HepG2 (cell line): ENCODE data around the gene PHF13. TPM values are rescaled to one million over a fixed set of nuclear protein-coding genes. Genes with fewer than 3 reads are reported as not detected.

Experiments used
- ATAC-seq: fragments of 200-7000 bp; cut with Tn5 transposase; 3 replicates; pipeline ENCODE4 v1.9.1; 2020; ENCODE audit warnings: mild to moderate bottlenecking, moderate library complexity
- BruUV-seq: library from RNA; stranded (reverse); fragments of 400-500 nt; replicated peaks from 2 replicates; lab custom pipeline; 2021; lab: Mats Ljungman, UMichigan
- CTCF ChIA-PET: fragments of 300-600 bp; formaldehyde crosslinking; extraction: SDS; loops from one replicate; lab custom pipeline; 2021; ENCODE audit warnings: low total read pairs, inconsistent platforms, low intra/inter-chr PET ratio; lab: Yijun Ruan, JAX
- POLR2A ChIA-PET: fragments of 350-600 bp; sonication (Branson Sonifier 250); formaldehyde crosslinking; loops from one replicate; lab custom pipeline; 2020; ENCODE audit warnings: antibody characterized with exemption, inconsistent platforms; lab: Yijun Ruan, JAX
- DNase-seq: peaks from one replicate; pipeline ENCODE4 v3.0.0-alpha.2; 2015; ENCODE audit warnings: low spot score
- FAIRE-seq: peaks from 3 replicates; lab custom pipeline; 2011; peaks lifted over from hg19 to GRCh38; lab: Jason Lieb, UNC
- H2AFZ ChIP-seq: one replicate; pipeline ENCODE4 v1.6.1; 2011; ENCODE audit warnings: low read length, inconsistent platforms
- H3K27ac ChIP-seq: fragments of 300-600 bp; 3 replicates; pipeline ENCODE4 v1.8.0; 2011; ENCODE audit warnings: mixed run types, mild to moderate bottlenecking, mixed read lengths, low read length, inconsistent platforms; ENCODE audit not compliant: insufficient read depth; ENCODE audit errors: extremely low read length
- H3K27me3 ChIP-seq, 2 experiments: fragments of 200-600 bp in 1 of 2; 2 replicates in 1 of 2; 3 replicates in 1 of 2; pipeline versions ENCODE4 v1.6.0 to v1.8.0; 2011; ENCODE audit warnings: low read length in 2 of 2, mild to moderate bottlenecking in 2 of 2, moderate library complexity in 2 of 2, inconsistent platforms in 1 of 2; ENCODE audit not compliant: insufficient read depth in 2 of 2, control insufficient read depth in 1 of 2
- H3K36me3 ChIP-seq, 2 experiments: fragments of 200-600 bp in 1 of 2; replicated peaks in 1 of 2; 2 replicates in 1 of 2; 3 replicates in 1 of 2; pipeline versions ENCODE4 v1.5.1 to v1.8.0; 2011; ENCODE audit warnings: low read length in 2 of 2, inconsistent platforms in 1 of 2; ENCODE audit not compliant: insufficient read depth in 2 of 2, control insufficient read depth in 1 of 2
- H3K4me1 ChIP-seq: 2 replicates; pipeline ENCODE4 v1.5.1; 2012; ENCODE audit warnings: low read length, inconsistent platforms; ENCODE audit not compliant: insufficient read depth
- H3K4me2 ChIP-seq: 2 replicates; pipeline ENCODE4 v1.6.0; 2011; ENCODE audit warnings: low read depth, low read length, inconsistent platforms
- H3K4me3 ChIP-seq, 3 experiments: fragments of 200-600 bp in 1 of 3; sonication (generic), shearing (Covaris generic) in 1 of 3; replicated peaks in 1 of 3; 2 replicates each; pipeline ENCODE4 v1.5.1; 2011 to 2016; ENCODE audit warnings: low read length in 3 of 3, inconsistent platforms in 2 of 3, low read depth in 2 of 3, mild to moderate bottlenecking in 2 of 3, control low read depth in 1 of 3, mixed read lengths in 1 of 3; ENCODE audit not compliant: insufficient read depth in 1 of 3
- H3K79me2 ChIP-seq: one replicate; pipeline ENCODE4 v1.6.1; 2011; ENCODE audit warnings: low read length, inconsistent platforms; ENCODE audit not compliant: insufficient read depth
- H3K9ac ChIP-seq: 2 replicates; pipeline ENCODE4 v1.6.0; 2011; ENCODE audit warnings: mild to moderate bottlenecking, low read depth, low read length, inconsistent platforms; ENCODE audit not compliant: insufficient read depth
- H3K9me3 ChIP-seq: 2 replicates; pipeline ENCODE4 v1.5.1; 2012; ENCODE audit warnings: mild to moderate bottlenecking, low read length
- H4K20me1 ChIP-seq: 2 replicates; pipeline ENCODE4 v1.6.0; 2011; ENCODE audit warnings: inconsistent platforms, mild to moderate bottlenecking, low read length, moderate library complexity; ENCODE audit not compliant: insufficient read depth
- GTF2F1 ChIP-seq: fragments of 150-350 bp; IDR thresholded peaks from 2 replicates; pipeline ENCODE4 v1.6.1; 2014; ENCODE audit warnings: low read length
- HNRNPK ChIP-seq: fragments of 200-400 bp; formaldehyde crosslinking; IDR thresholded peaks from 2 replicates; pipeline ENCODE4 v1.6.1; 2018; ENCODE audit warnings: low read length, low read depth, moderate library complexity, mild to moderate bottlenecking; ENCODE audit not compliant: poor library complexity, severe bottlenecking
- KMT2A ChIP-seq: sonication (generic); formaldehyde crosslinking; IDR thresholded peaks from 2 replicates; pipeline ENCODE4 v1.4.0; 2020; ENCODE audit warnings: missing genetic modification reagents
- MXI1 ChIP-seq: IDR thresholded peaks from 3 replicates; pipeline ENCODE4 v1.6.1; 2012; ENCODE audit warnings: low read depth, low read length, inconsistent platforms, borderline replicate concordance
- PHF8 ChIP-seq: sonication (generic); formaldehyde crosslinking; IDR thresholded peaks from 2 replicates; pipeline ENCODE4 v1.5.0; 2020; ENCODE audit warnings: missing genetic modification reagents
- SAP130 ChIP-seq: IDR thresholded peaks from 2 replicates; pipeline ENCODE4 v1.6.1; 2016; ENCODE audit warnings: low read depth
- SRY ChIP-seq: sonication (generic); formaldehyde crosslinking; IDR thresholded peaks from 2 replicates; pipeline ENCODE4 v1.8.0; 2022; ENCODE audit warnings: mild to moderate bottlenecking, missing genetic modification reagents
- THAP11 ChIP-seq: IDR thresholded peaks from 2 replicates; pipeline ENCODE4 v1.6.1; 2016; ENCODE audit warnings: missing biosample characterization, missing genetic modification reagents
- ZBTB3 ChIP-seq: sonication (generic); formaldehyde crosslinking; IDR thresholded peaks from 2 replicates; pipeline ENCODE4 v1.4.0; 2020; ENCODE audit warnings: low read depth, mild to moderate bottlenecking, moderate library complexity, missing genetic modification reagents, borderline replicate concordance
- ZNF142 ChIP-seq: sonication (generic); formaldehyde crosslinking; IDR thresholded peaks from 2 replicates; pipeline ENCODE4 v1.4.0; 2020; ENCODE audit warnings: missing genetic modification reagents
- ZNF292 ChIP-seq: sonication (generic); formaldehyde crosslinking; IDR thresholded peaks from 2 replicates; pipeline ENCODE4 v1.8.1; 2022; ENCODE audit warnings: mild to moderate bottlenecking, low read depth, missing genetic modification reagents, borderline replicate concordance
- ZNF3 ChIP-seq: IDR thresholded peaks from 2 replicates; pipeline ENCODE4 v1.7.0; 2017; ENCODE audit warnings: inconsistent platforms
- ZNF335 ChIP-seq: sonication (generic); formaldehyde crosslinking; IDR thresholded peaks from 2 replicates; pipeline ENCODE4 v1.4.0; 2020; ENCODE audit warnings: missing genetic modification reagents
- ZNF678 ChIP-seq: sonication (generic); formaldehyde crosslinking; IDR thresholded peaks from 2 replicates; pipeline ENCODE4 v1.4.0; 2020; ENCODE audit warnings: mild to moderate bottlenecking, missing genetic modification reagents
- ZNF687 ChIP-seq: sonication (generic); formaldehyde crosslinking; IDR thresholded peaks from 2 replicates; pipeline ENCODE4 v1.5.1; 2020; ENCODE audit warnings: mild to moderate bottlenecking, missing genetic modification reagents, moderate library complexity
- WGBS: methylation state at CpG from one replicate; pipeline ENCODE4 v1.1.6; 2017; ENCODE audit warnings: low lambda C conversion rate; 5-methylcytosine and 5-hydroxymethylcytosine counted together
- in situ Hi-C: cut with HindIII; loops from 2 replicates; pipeline ENCODE4 v1.10.0; 2017; ENCODE audit warnings: low pct_unique_long_range_greater_than_20kb; ENCODE audit not compliant: extremely low pct_ligation_motif_present
- intact Hi-C: fragments of 100-400 bp; cut with micrococcal nuclease; formaldehyde crosslinking; loops from one replicate; pipeline ENCODE4 v1.10.0; 2022; ENCODE audit not compliant: unreplicated experiment
- polyA plus RNA-seq, 8 experiments: library from polyadenylated mRNA; depleted of rRNA in 3 of 8; stranded (reverse) in 7 of 8; unstranded in 1 of 8; fragments of >200 nt; fragmentation: Illumina TruSeq in 4 of 8; extraction: Trizol in 4 of 8; gene quantifications; 2 replicates each; pipeline versions ENCODE4 v1.2.1 to v1.2.3, GENCODE V29; 2011 to 2016; ENCODE audit warnings: low read depth in 4 of 8, missing spikeins in 1 of 8, mixed read lengths in 1 of 8; ENCODE audit not compliant: insufficient read depth in 1 of 8
- total RNA-seq, 5 experiments: library from RNA; depleted of rRNA; stranded (reverse); fragments of >200 nt; fragmentation: Illumina TruSeq; extraction: Trizol; gene quantifications; 2 replicates each; pipeline ENCODE4 v1.2.3, GENCODE V29; 2016; ENCODE audit warnings: low read depth in 1 of 5

PHF13 gene
- total and polyA plus RNA-seq, 2 of the 13 experiments (the other 11 are each of a cell fraction or from before 2014, with no cell fraction given) = 4.7 to 7.4 TPM

- peak within 1 kb of the TSS; percentile 77 to 93 (median 92) for H3K4me3 ChIP-seq
- DNase-seq (peak; percentile 73), ATAC-seq (peak; percentile 60), FAIRE-seq (no peak)
- peak within 1 kb of the TSS; percentile 97 for H3K9ac ChIP-seq
- no TSS peak for BruUV-seq
- ChIA-PET POLR2A (interaction anchor here (0.6 to 7.1 kb wide), 14 partner anchors 9 to 182 kb away, joined by 3 to 113 read pairs (median 4); partner anchors contain the start of genes CAMTA1, NOL9, PHF13 and PLEKHG5), CTCF (no interaction called here)
- peak within 1 kb of the TSS; percentile 98 for H3K4me2 ChIP-seq
- in situ Hi-C loops = no loop called here
- H3K27me3 ChIP-seq = no peaks in the 10 kb centered on the region; a peak in 1 of 5 replicates
- H2AFZ ChIP-seq = no peak within 1 kb of the TSS
- peaks cover 47% of the 10 kb centered on the region for H3K4me1 ChIP-seq
- H3K9me3 ChIP-seq = no peaks in the 10 kb centered on the region
- H3K27ac ChIP-seq = peak within 1 kb of the TSS; percentile 100
- H4K20me1 ChIP-seq = peaks cover 30% of the 10 kb centered on the region
- WGBS = no CpG with 5 or more reads among the region's 84 CpGs
- peaks cover 44% of the 10 kb centered on the region for H3K79me2 ChIP-seq
- H3K36me3 ChIP-seq = peaks cover 7 to 17% of the 10 kb centered on the region in 2 experiments
- intact Hi-C loops = loop anchor here (1.0 kb wide), 1 partner anchor 32 kb away; no protein-coding TSS in a partner anchor
- peak; percentile 72 for TF ChIP-seq ZNF142 (CRISPR knock-in tag)
- peak; percentile 81; the same call in 1 of the 2 replicates for TF ChIP-seq GTF2F1
- no peak for TF ChIP-seq ZNF292 (CRISPR knock-in tag)
- no peak for TF ChIP-seq ZNF335 (CRISPR knock-in tag)
- 0 out of 2 replicates have a peak, but pooled peaks have one; percentile 62 for TF ChIP-seq KMT2A (CRISPR knock-in tag)
- 0 out of 2 replicates have a peak, but pooled peaks have one; percentile 23 for TF ChIP-seq SRY
- TF ChIP-seq ZNF3 = no peak
- TF ChIP-seq HNRNPK = peak; percentile 21
- TF ChIP-seq MXI1 = peak; percentile 64; the same call in 1 of the 3 replicates
- TF ChIP-seq ZBTB3 (CRISPR knock-in tag) = peak; percentile 55; the same call in 1 of the 2 replicates
- TF ChIP-seq SAP130 (CRISPR knock-in tag) = peak; percentile 70
- 0 out of 2 replicates have a peak, but pooled peaks have one; percentile 46 for TF ChIP-seq ZNF678 (CRISPR knock-in tag)
- TF ChIP-seq ZNF687 (CRISPR knock-in tag) = peak; percentile 47
- TF ChIP-seq THAP11 = peak; percentile 58
- TF ChIP-seq PHF8 (CRISPR knock-in tag) = peak; percentile 70; the same call in 1 of the 2 replicates
Measured at GRCh38 chr1:6602669-6603237, 10.8 kb upstream of the PHF13 start, which contains the start of gene KLHL21. KLHL21 (minus strand) TSS chr1:6602869; CDS start chr1:6602817, 52 bp downstream.
